GM21786 (cell line): ENCODE results near the gene DDX51.
"Not testable (repeated sequence)": the region's sequence is repeated elsewhere in the genome, so short reads cannot be mapped to it uniquely, and the experiment has no call there.

Experiments used
- ATAC-seq: cut with Tn5 transposase; IDR thresholded peaks from one replicate; pipeline ENCODE4 v1.9.1; 2021; ENCODE audit not compliant: unreplicated experiment

Gene DDX51

GRCh38 chr12:132121283-132121682 is 22.8 kb downstream of the DDX51 start:
- ATAC-seq: no peak

- ATAC-seq: no peak
These were observed 25.2 kb downstream of the DDX51 start for GRCh38 chr12:132118876-132119275.

- ATAC-seq: no peak
These were observed 26.6 kb downstream of the DDX51 start for GRCh38 chr12:132117558-132117875.

GRCh38 chr12:132116709-132117557 is 27.2 kb downstream of the DDX51 start:
- no peak for ATAC-seq

GRCh38 chr12:132115500-132115899 is 28.6 kb downstream of the DDX51 start:
- ATAC-seq: no peak

- ATAC-seq: no peak
These were observed 29.5 kb downstream of the DDX51 start for GRCh38 chr12:132114667-132115066.

- no peak for ATAC-seq
These were observed 32.3 kb downstream of the DDX51 start for GRCh38 chr12:132111654-132112304.

GRCh38 chr12:132110677-132111076 is 33.4 kb downstream of the DDX51 start:
- no peak for ATAC-seq

- no peak for ATAC-seq
These were observed 34.4 kb downstream of the DDX51 start for GRCh38 chr12:132109741-132110140.

GRCh38 chr12:132108211-132108832 is 35.8 kb downstream of the DDX51 start:
- no peak for ATAC-seq

GRCh38 chr12:132106921-132107320 is 37.2 kb downstream of the DDX51 start:
- no peak for ATAC-seq

GRCh38 chr12:132105467-132105866 is 38.7 kb downstream of the DDX51 start:
- ATAC-seq: no peak

GRCh38 chr12:132103542-132104308 is 40.4 kb downstream of the DDX51 start:
- no peak for ATAC-seq

- ATAC-seq: not testable (repeated sequence)
These were observed 41.0 kb downstream of the DDX51 start for GRCh38 chr12:132103072-132103471.

- no peak for ATAC-seq
These were observed 41.8 kb downstream of the DDX51 start for GRCh38 chr12:132102297-132102696.

GRCh38 chr12:132100306-132101065 is 43.6 kb downstream of the DDX51 start:
- no peak for ATAC-seq

- no peak for ATAC-seq
These were observed 44.4 kb downstream of the DDX51 start for GRCh38 chr12:132099739-132100138.

- ATAC-seq: no peak
These were observed 48.4 kb downstream of the DDX51 start for GRCh38 chr12:132095520-132096409.

- ATAC-seq: no peak
These were observed 49.7 kb downstream of the DDX51 start for GRCh38 chr12:132094269-132094891.
